Activated T-helper 17 cell treated with anti-CD3 and anti-CD28 coated beads, Interleukin-2, amount 50 U/mL, for 72 hours (primary cell): ENCODE results near the gene ANKIB1. TPM values are rescaled to one million over a fixed set of nuclear protein-coding genes. Genes with fewer than 3 reads are reported as not detected.

ENCODE experiments used
- ATAC-seq: fragments of 150-1000 bp; cut with Tn5 transposase; replicated peaks from 2 replicates; pipeline ENCODE4 v1.10.0; 2021; ENCODE audit warnings: mild to moderate bottlenecking, moderate library complexity
- H3K27ac Mint-ChIP-seq: one replicate; pipeline ENCODE4 v1.8.0; 2022; ENCODE audit warnings: mixed read lengths
- H3K27me3 Mint-ChIP-seq: one replicate; pipeline ENCODE4 v1.8.0; 2022; ENCODE audit warnings: mixed read lengths
- H3K36me3 Mint-ChIP-seq: one replicate; pipeline ENCODE4 v1.8.0; 2022; ENCODE audit warnings: low read depth, mild to moderate bottlenecking, mixed read lengths
- H3K4me1 Mint-ChIP-seq: one replicate; pipeline ENCODE4 v1.8.0; 2022; ENCODE audit warnings: mixed read lengths
- H3K4me3 Mint-ChIP-seq: one replicate; pipeline ENCODE4 v1.8.0; 2022; ENCODE audit warnings: mild to moderate bottlenecking, mixed read lengths
- H3K9me3 Mint-ChIP-seq: one replicate; pipeline ENCODE4 v1.8.0; 2022; ENCODE audit warnings: mixed read lengths
- total RNA-seq, 2 donors: library from RNA; stranded (reverse); gene quantifications; one replicate each; pipeline ENCODE4 v1.2.3, GENCODE V29; 2022

The ANKIB1 gene
- total RNA-seq, 2 donors from 2014 or later = 38.6 to 39.9 TPM

- ATAC-seq = peak; percentile 45
- Mint-ChIP-seq H3K27ac (peak overlapping the region; percentile 90), H3K36me3 (peaks cover 41% of the 10 kb centered on the region), H3K4me3 (peak overlapping the region; percentile 89), H3K27me3 (no peaks in the 10 kb centered on the region), H3K4me1 (no peaks in the 10 kb centered on the region), H3K9me3 (no peaks in the 10 kb centered on the region)
Measured at GRCh38 chr7:92448205-92448747, 202.5 kb downstream of the ANKIB1 start.

Other genes starting within 250 kb of the ANKIB1 start
- 10 to 100 TPM; 40.3 to 51.5 TPM for gene CYP51A1, start 111.5 kb upstream of the ANKIB1 start, total RNA-seq
- gene LRRD1, start 66.8 kb upstream of the ANKIB1 start, total RNA-seq = under 1 TPM in 1 of 2 donors, not detected in 1; 0.19 TPM
- gene KRIT1, start 60 bp upstream of the ANKIB1 start, total RNA-seq = 10 to 100 TPM; 33.2 to 40.6 TPM
- 10 to 100 TPM; 16.1 to 24.3 TPM for gene GATAD1, start 201.5 kb downstream of the ANKIB1 start, total RNA-seq
- not detected for gene ERVW-1, start 232.0 kb downstream of the ANKIB1 start, total RNA-seq